HL-60 (cell line): Measurements from ENCODE around the gene MMP28.

Experiments
- DNase-seq, 2 experiments: peaks; one replicate each; pipeline ENCODE4 v3.0.0-alpha.2; 2010 to 2020; ENCODE audit warnings: low read depth in 1 of 2, low spot score in 1 of 2
- H3K27ac ChIP-seq: fragments of 250-450 bp; sonication (Bioruptor Pico); replicated peaks from 2 replicates; pipeline ENCODE4 v1.5.1; 2020; ENCODE audit warnings: mild to moderate bottlenecking, moderate library complexity
- H3K27me3 ChIP-seq: fragments of 250-450 bp; sonication (Bioruptor Pico); 2 replicates; pipeline ENCODE4 v1.5.1; 2021; ENCODE audit warnings: mild to moderate bottlenecking, moderate library complexity; ENCODE audit not compliant: insufficient read depth, poor library complexity, severe bottlenecking
- H3K4me3 ChIP-seq: replicated peaks from 2 replicates; pipeline ENCODE4 v1.5.1; 2011; ENCODE audit warnings: mild to moderate bottlenecking, control low read depth, low read length; ENCODE audit not compliant: insufficient read depth
- CTCF ChIP-seq: IDR thresholded peaks from one replicate; pipeline ENCODE4 v1.5.1; 2011; ENCODE audit warnings: low read length, control low read depth, inconsistent platforms; ENCODE audit not compliant: insufficient read depth
- GABPA ChIP-seq: IDR thresholded peaks from 2 replicates; pipeline ENCODE4 v1.6.1; 2012; ENCODE audit warnings: low read depth
- POLR2AphosphoS5 ChIP-seq: IDR thresholded peaks from 2 replicates; pipeline ENCODE4 v1.6.1; 2012; ENCODE audit warnings: low read depth
- SPI1 ChIP-seq: IDR thresholded peaks from 2 replicates; pipeline ENCODE4 v1.6.1; 2012; ENCODE audit warnings: low read depth, mild to moderate bottlenecking, borderline replicate concordance
- TF ChIP-seq, protein P1 (sequence below): IDR thresholded peaks from 2 replicates; pipeline ENCODE4 v1.6.1; 2012; ENCODE audit warnings: low read depth; ENCODE audit not compliant: insufficient replicate concordance

MMP28 gene

DNA sequence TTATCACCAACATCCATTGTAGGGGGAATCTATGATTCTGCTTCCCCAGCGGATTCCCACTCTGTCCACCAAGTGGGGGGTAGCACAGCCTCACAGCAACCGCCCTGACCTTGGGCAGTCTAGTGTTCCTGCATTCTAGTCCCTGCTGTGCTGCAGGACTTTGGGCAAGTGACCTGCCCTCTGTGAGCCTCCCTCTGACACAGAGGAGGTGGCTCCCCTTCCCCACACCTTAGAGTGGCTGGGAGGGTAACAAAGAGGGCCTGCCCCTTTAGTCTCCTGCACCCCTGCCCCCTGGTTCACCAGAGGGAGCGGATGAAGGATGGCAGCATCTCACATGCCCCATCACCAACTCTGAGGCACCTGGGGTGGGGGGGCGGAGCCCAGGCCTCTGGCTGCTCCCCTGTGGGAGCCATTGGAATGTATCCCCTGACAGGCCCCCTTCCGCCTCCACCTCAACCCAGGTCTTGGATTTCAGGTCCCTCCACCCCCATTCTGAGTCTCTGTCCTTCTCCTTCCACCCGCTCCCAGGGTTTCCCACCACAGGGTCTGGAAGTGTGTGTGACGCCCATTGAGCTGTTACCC, 52.5 kb downstream of the MMP28 start:
- TF ChIP-seq, protein P1, sequence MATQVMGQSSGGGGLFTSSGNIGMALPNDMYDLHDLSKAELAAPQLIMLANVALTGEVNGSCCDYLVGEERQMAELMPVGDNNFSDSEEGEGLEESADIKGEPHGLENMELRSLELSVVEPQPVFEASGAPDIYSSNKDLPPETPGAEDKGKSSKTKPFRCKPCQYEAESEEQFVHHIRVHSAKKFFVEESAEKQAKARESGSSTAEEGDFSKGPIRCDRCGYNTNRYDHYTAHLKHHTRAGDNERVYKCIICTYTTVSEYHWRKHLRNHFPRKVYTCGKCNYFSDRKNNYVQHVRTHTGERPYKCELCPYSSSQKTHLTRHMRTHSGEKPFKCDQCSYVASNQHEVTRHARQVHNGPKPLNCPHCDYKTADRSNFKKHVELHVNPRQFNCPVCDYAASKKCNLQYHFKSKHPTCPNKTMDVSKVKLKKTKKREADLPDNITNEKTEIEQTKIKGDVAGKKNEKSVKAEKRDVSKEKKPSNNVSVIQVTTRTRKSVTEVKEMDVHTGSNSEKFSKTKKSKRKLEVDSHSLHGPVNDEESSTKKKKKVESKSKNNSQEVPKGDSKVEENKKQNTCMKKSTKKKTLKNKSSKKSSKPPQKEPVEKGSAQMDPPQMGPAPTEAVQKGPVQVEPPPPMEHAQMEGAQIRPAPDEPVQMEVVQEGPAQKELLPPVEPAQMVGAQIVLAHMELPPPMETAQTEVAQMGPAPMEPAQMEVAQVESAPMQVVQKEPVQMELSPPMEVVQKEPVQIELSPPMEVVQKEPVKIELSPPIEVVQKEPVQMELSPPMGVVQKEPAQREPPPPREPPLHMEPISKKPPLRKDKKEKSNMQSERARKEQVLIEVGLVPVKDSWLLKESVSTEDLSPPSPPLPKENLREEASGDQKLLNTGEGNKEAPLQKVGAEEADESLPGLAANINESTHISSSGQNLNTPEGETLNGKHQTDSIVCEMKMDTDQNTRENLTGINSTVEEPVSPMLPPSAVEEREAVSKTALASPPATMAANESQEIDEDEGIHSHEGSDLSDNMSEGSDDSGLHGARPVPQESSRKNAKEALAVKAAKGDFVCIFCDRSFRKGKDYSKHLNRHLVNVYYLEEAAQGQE: no peak
- TF ChIP-seq CTCF: no peak
- TF ChIP-seq POLR2AphosphoS5: no peak
- H3K27ac ChIP-seq: no peak overlapping the region
- no peak for DNase-seq
- no peak overlapping the region for H3K4me3 ChIP-seq
- H3K27me3 ChIP-seq: peaks cover 17% of the 10 kb centered on the region

DNA sequence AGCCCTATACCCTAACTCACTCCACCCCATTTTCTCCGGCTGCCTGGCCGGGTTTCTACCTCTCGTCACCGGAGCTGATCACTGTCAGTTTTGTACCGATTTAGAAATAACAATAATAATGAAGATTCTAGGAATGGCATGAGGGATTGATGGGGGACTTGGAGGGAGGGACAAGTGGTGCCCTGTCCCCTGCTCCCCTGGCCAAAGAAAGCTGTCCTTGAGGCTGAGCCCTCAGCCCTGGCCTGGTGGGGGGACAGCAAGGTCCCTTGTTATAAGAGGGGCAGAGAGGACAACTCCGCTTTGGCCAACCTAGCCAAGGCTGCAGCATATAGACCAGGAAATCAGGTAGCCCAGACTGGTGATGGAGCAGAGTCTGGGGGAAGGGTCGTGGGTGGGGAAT, 52.9 kb downstream of the MMP28 start:
- peaks cover 17% of the 10 kb centered on the region for H3K27me3 ChIP-seq
- DNase-seq: no peak
- TF ChIP-seq GABPA (no peak), POLR2AphosphoS5 (no peak)

DNA sequence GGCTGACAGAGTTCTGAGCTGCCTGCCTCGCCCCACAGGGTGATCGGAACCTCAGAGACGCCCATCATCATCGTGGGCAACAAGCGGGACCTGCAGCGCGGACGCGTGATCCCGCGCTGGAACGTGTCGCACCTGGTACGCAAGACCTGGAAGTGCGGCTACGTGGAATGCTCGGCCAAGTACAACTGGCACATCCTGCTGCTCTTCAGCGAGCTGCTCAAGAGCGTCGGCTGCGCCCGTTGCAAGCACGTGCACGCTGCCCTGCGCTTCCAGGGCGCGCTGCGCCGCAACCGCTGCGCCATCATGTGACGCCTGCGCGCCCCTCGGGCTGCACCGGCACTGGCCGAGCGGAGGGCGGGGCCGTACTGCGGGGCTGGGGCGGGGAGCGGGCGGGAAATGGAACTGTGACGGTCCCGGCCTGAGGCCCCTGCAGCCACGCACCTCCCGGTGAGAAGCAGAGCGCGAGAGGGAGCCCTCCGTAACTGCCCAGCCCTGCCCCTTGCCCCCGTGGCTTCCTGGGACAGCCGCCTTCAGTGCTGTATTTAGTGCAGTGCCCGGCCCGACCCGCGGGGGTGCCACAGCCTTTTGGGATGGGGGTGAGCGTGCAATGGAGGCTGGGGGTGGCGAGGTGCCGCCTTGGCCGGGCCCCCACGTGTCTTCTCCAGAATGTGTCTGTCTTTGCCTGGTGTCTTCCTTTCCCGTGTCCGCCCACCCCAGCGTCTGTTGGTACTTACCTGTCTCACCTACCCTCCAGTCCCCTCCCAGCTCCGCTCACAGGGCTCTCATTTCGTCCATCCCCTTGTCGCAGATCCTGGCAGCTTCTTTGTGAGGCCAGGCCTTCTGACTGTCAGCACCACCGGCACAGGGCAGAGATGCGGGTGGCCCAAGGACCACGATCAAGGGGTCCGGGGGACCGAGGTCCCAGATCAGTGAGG, 54.2 kb downstream of the MMP28 start:
- DNase-seq: no peak
- no peak for TF ChIP-seq POLR2AphosphoS5
- TF ChIP-seq CTCF: no peak
- no peak for TF ChIP-seq GABPA
- TF ChIP-seq, protein P1: no peak
- no peak for TF ChIP-seq SPI1
- H3K27me3 ChIP-seq: peaks cover 17% of the 10 kb centered on the region
- H3K4me3 ChIP-seq: no peak overlapping the region
- H3K27ac ChIP-seq: no peak overlapping the region

More for the DNA sequence above, 52.9 kb downstream of the MMP28 start:
- Histone ChIP-seq H3K4me3 (no peak overlapping the region), H3K27ac (no peak overlapping the region)

GRCh38 chr17:35740216-35740615, 55.2 kb downstream of the MMP28 start:
- DNase-seq: no peak
- Histone ChIP-seq H3K4me3 (no peak overlapping the region), H3K27ac (no peak overlapping the region), H3K27me3 (peaks cover 17% of the 10 kb centered on the region)
- TF ChIP-seq SPI1: no peak
